ENCODE data around the gene TMCC1. TPM values are rescaled to one million over a fixed set of nuclear protein-coding genes. Genes with fewer than 3 reads are reported as not detected.
"Not testable (repeated sequence)": the region's sequence is repeated elsewhere in the genome, so short reads cannot be mapped to it uniquely, and the experiment has no call there.

TMCC1 gene
- total RNA-seq, 2 donors from 2014 or later, result 21.5 to 34.5 TPM

GRCh38 chr3:129768728-129769127 lies 124.8 kb downstream of the TMCC1 start:
- ATAC-seq (no peak), DNase-seq (ENCODE audit: low spot score) (no peak)
- H3K4me1 Mint-ChIP-seq (ENCODE audit: low read depth in 2 of 2), result peaks cover 0 to 6% of the 10 kb centered on the region in 2 donors
- no peaks in the 10 kb centered on the region for H3K27me3 Mint-ChIP-seq
- no peak overlapping the region for H3K4me3 Mint-ChIP-seq
- H3K9me3 Mint-ChIP-seq, result no peaks in the 10 kb centered on the region
- no peaks in the 10 kb centered on the region for H3K36me3 Mint-ChIP-seq
- H3K27ac Mint-ChIP-seq, result no peak overlapping the region

GRCh38 chr3:129766135-129766534 lies 127.4 kb downstream of the TMCC1 start:
- H3K27me3 Mint-ChIP-seq, result no peaks in the 10 kb centered on the region
- ATAC-seq (no peak), DNase-seq (ENCODE audit: low spot score) (no peak)
- no peak overlapping the region for H3K27ac Mint-ChIP-seq
- H3K36me3 Mint-ChIP-seq, result no peaks in the 10 kb centered on the region
- H3K4me3 Mint-ChIP-seq, result no peak overlapping the region
- H3K9me3 Mint-ChIP-seq, result no peaks in the 10 kb centered on the region
- peaks cover 0 to 5% of the 10 kb centered on the region in 2 donors for H3K4me1 Mint-ChIP-seq (ENCODE audit: low read depth in 2 of 2)

- no peak overlapping the region for H3K4me3 Mint-ChIP-seq
- H3K27me3 Mint-ChIP-seq, result no peaks in the 10 kb centered on the region
- DNase-seq (ENCODE audit: low spot score), result no peak
- peaks cover 0 to 7% of the 10 kb centered on the region in 2 donors for H3K4me1 Mint-ChIP-seq (ENCODE audit: low read depth in 2 of 2)
- H3K36me3 Mint-ChIP-seq, result no peaks in the 10 kb centered on the region
- H3K27ac Mint-ChIP-seq, result no peak overlapping the region
- H3K9me3 Mint-ChIP-seq, result no peaks in the 10 kb centered on the region
- ATAC-seq, result no peak
These were observed 129.4 kb downstream of the TMCC1 start for GRCh38 chr3:129764090-129764489.

- no peak for ATAC-seq
- no peak overlapping the region for H3K27ac Mint-ChIP-seq
- no peaks in the 10 kb centered on the region for H3K9me3 Mint-ChIP-seq
- no peak overlapping the region for H3K4me3 Mint-ChIP-seq
- peaks cover 0 to 11% of the 10 kb centered on the region in 2 donors for H3K4me1 Mint-ChIP-seq (ENCODE audit: low read depth in 2 of 2)
- no peak for DNase-seq (ENCODE audit: low spot score)
- H3K36me3 Mint-ChIP-seq, result peaks cover 3% of the 10 kb centered on the region
- no peaks in the 10 kb centered on the region for H3K27me3 Mint-ChIP-seq
These were observed 134.7 kb downstream of the TMCC1 start for GRCh38 chr3:129758785-129759320.

- Mint-ChIP-seq H3K36me3 (peaks cover 6% of the 10 kb centered on the region), H3K27ac (no peak overlapping the region), H3K4me3 (no peak overlapping the region), H3K9me3 (no peaks in the 10 kb centered on the region), H3K4me1 (ENCODE audit: low read depth in 2 of 2) (peaks cover 0 to 11% of the 10 kb centered on the region in 2 donors), H3K27me3 (no peaks in the 10 kb centered on the region)
- DNase-seq (ENCODE audit: low spot score) (no peak), ATAC-seq (no peak)
These were observed 135.2 kb downstream of the TMCC1 start for GRCh38 chr3:129758306-129758705.

GRCh38 chr3:129756871-129757270 lies 136.6 kb downstream of the TMCC1 start:
- Mint-ChIP-seq H3K36me3 (peaks cover 16% of the 10 kb centered on the region), H3K9me3 (peaks cover 4% of the 10 kb centered on the region)
- ATAC-seq, result no peak

GRCh38 chr3:129751105-129751504 lies 142.4 kb downstream of the TMCC1 start:
- not testable (repeated sequence) for H3K27ac Mint-ChIP-seq; H3K27me3 Mint-ChIP-seq; H3K4me3 Mint-ChIP-seq; H3K4me1 Mint-ChIP-seq (ENCODE audit: low read depth in 2 of 2); H3K9me3 Mint-ChIP-seq; DNase-seq (ENCODE audit: low spot score); ATAC-seq
- peaks cover 16% of the 10 kb centered on the region for H3K36me3 Mint-ChIP-seq

More at GRCh38 chr3:129756871-129757270, 136.6 kb downstream of the TMCC1 start:
- H3K27me3 Mint-ChIP-seq, result no peaks in the 10 kb centered on the region
- H3K4me3 Mint-ChIP-seq, result no peak overlapping the region
- no peak for DNase-seq (ENCODE audit: low spot score)
- no peak overlapping the region for H3K27ac Mint-ChIP-seq
- H3K4me1 Mint-ChIP-seq (ENCODE audit: low read depth in 2 of 2), result peaks cover 0 to 9% of the 10 kb centered on the region in 2 donors

- H3K36me3 Mint-ChIP-seq, result peaks cover 16% of the 10 kb centered on the region
- DNase-seq (ENCODE audit: low spot score) (no peak), ATAC-seq (no peak)
- no peaks in the 10 kb centered on the region for H3K27me3 Mint-ChIP-seq
- peaks cover 7 to 9% of the 10 kb centered on the region in 2 donors for H3K4me1 Mint-ChIP-seq (ENCODE audit: low read depth in 2 of 2)
- H3K4me3 Mint-ChIP-seq, result no peak overlapping the region
- no peak overlapping the region for H3K27ac Mint-ChIP-seq
- H3K9me3 Mint-ChIP-seq, result peaks cover 4% of the 10 kb centered on the region
These were observed 143.8 kb downstream of the TMCC1 start for GRCh38 chr3:129749692-129750091.

- Mint-ChIP-seq H3K27me3 (no peaks in the 10 kb centered on the region), H3K4me3 (no peak overlapping the region), H3K36me3 (peaks cover 6% of the 10 kb centered on the region), H3K27ac (no peak overlapping the region), H3K4me1 (ENCODE audit: low read depth in 2 of 2) (peaks cover 7 to 9% of the 10 kb centered on the region in 2 donors), H3K9me3 (peaks cover 4% of the 10 kb centered on the region)
- ATAC-seq (no peak), DNase-seq (ENCODE audit: low spot score) (no peak)
These were observed 145.5 kb downstream of the TMCC1 start for GRCh38 chr3:129747992-129748391.

- Mint-ChIP-seq H3K27ac (no peak overlapping the region), H3K9me3 (no peaks in the 10 kb centered on the region), H3K4me1 (ENCODE audit: low read depth in 2 of 2) (peaks cover 9 to 11% of the 10 kb centered on the region in 2 donors), H3K36me3 (no peaks in the 10 kb centered on the region), H3K4me3 (no peak overlapping the region), H3K27me3 (no peaks in the 10 kb centered on the region)
- no peak for ATAC-seq
- DNase-seq (ENCODE audit: low spot score), result no peak
These were observed 146.4 kb downstream of the TMCC1 start for GRCh38 chr3:129747136-129747535.

- no peak for DNase-seq (ENCODE audit: low spot score)
- Mint-ChIP-seq H3K27ac (no peak overlapping the region), H3K4me1 (ENCODE audit: low read depth in 2 of 2) (peaks cover 9 to 15% of the 10 kb centered on the region in 2 donors), H3K4me3 (no peak overlapping the region), H3K36me3 (no peaks in the 10 kb centered on the region), H3K9me3 (no peaks in the 10 kb centered on the region), H3K27me3 (no peaks in the 10 kb centered on the region)
- ATAC-seq, result no peak
These were observed 146.9 kb downstream of the TMCC1 start for GRCh38 chr3:129746629-129747028.

GRCh38 chr3:129745253-129745652 lies 148.3 kb downstream of the TMCC1 start:
- Mint-ChIP-seq H3K27me3 (no peaks in the 10 kb centered on the region), H3K9me3 (no peaks in the 10 kb centered on the region), H3K4me3 (no peak overlapping the region), H3K4me1 (ENCODE audit: low read depth in 2 of 2) (peaks cover 9 to 22% of the 10 kb centered on the region in 2 donors), H3K27ac (no peak overlapping the region), H3K36me3 (no peaks in the 10 kb centered on the region)
- DNase-seq (ENCODE audit: low spot score), result no peak
- ATAC-seq, result no peak

GRCh38 chr3:129741794-129742193 lies 151.7 kb downstream of the TMCC1 start:
- no peaks in the 10 kb centered on the region for H3K36me3 Mint-ChIP-seq
- H3K27me3 Mint-ChIP-seq, result no peaks in the 10 kb centered on the region
- H3K4me3 Mint-ChIP-seq, result no peak overlapping the region
- DNase-seq (ENCODE audit: low spot score) (no peak), ATAC-seq (no peak)
- H3K9me3 Mint-ChIP-seq, result no peaks in the 10 kb centered on the region
- peaks cover 0 to 18% of the 10 kb centered on the region in 2 donors for H3K4me1 Mint-ChIP-seq (ENCODE audit: low read depth in 2 of 2)
- no peak overlapping the region for H3K27ac Mint-ChIP-seq

GRCh38 chr3:129740090-129740489 lies 153.4 kb downstream of the TMCC1 start:
- Mint-ChIP-seq H3K4me1 (ENCODE audit: low read depth in 2 of 2) (peaks cover 0 to 18% of the 10 kb centered on the region in 2 donors), H3K27ac (no peak overlapping the region), H3K27me3 (no peaks in the 10 kb centered on the region), H3K9me3 (no peaks in the 10 kb centered on the region), H3K36me3 (no peaks in the 10 kb centered on the region), H3K4me3 (no peak overlapping the region)
- ATAC-seq, result no peak
- DNase-seq (ENCODE audit: low spot score), result no peak

- no peaks in the 10 kb centered on the region for H3K27me3 Mint-ChIP-seq
- no peak for DNase-seq (ENCODE audit: low spot score)
- peaks cover 0 to 18% of the 10 kb centered on the region in 2 donors for H3K4me1 Mint-ChIP-seq (ENCODE audit: low read depth in 2 of 2)
- H3K27ac Mint-ChIP-seq, result no peak overlapping the region
- ATAC-seq, result no peak
- H3K4me3 Mint-ChIP-seq, result no peak overlapping the region
- no peaks in the 10 kb centered on the region for H3K36me3 Mint-ChIP-seq
- no peaks in the 10 kb centered on the region for H3K9me3 Mint-ChIP-seq
These were observed 153.9 kb downstream of the TMCC1 start for GRCh38 chr3:129739634-129740033.

All from natural killer cell treated with Interleukin-12 subunit alpha and Interleukin-12 subunit beta and Interleukin-15 and Interleukin-18, amount 100 ng/mL, for 72 hours (primary cell).